IPS-11a (cell line): ENCODE measurements around the gene SEC11A.
A peak's percentile ranks its signal among the peaks of the same experiment; 100 is the strongest.

Experiments
- H3K4me3 ChIP-seq: one replicate; pipeline ENCODE4 v1.5.1; 2013; ENCODE audit warnings: low read depth, low read length, control low read depth

Gene SEC11A

DNA sequence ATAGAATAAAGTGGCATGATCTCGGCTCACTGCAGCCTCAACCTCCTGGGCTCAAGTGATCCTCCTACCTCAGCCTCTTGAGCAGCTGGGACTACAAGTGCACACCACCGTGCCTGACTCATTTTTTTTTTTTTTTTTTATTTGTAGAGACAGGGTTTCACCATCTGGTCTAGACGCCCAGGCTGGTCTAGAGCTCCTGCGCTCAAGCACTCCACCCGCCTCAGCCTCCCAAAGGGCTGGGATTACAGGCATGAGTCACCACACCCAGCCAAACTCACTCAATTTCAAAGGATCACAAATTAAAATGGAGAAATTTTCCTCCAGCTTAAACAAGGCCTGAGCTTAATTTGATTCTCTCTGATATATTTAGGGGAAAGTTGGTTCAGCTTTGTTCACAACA lies 30.6 kb downstream of the SEC11A start:
- H3K4me3 ChIP-seq: no peak overlapping the region

DNA sequence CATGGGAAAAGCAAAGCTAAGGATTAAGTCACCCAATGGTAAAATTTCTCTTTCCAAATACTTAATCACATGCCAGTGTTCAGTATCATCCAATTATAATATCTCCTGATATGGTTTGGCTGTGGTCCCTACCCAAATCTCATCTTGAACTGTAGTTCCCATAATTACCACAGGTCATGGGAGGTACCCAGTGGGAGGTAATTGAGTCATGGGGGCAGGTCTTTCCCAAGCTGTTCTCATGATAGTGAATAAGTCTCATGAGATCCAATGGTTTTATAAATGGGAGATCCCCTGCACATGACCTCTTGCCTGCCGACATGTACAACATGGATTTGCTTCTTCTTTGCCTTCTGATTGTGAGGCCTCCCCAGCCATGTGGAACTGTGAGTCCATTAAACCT lies 31.8 kb downstream of the SEC11A start:
- H3K4me3 ChIP-seq: no peak overlapping the region

GRCh38 chr15:84681831-84682230 lies 34.1 kb downstream of the SEC11A start:
- H3K4me3 ChIP-seq: no peak overlapping the region

DNA sequence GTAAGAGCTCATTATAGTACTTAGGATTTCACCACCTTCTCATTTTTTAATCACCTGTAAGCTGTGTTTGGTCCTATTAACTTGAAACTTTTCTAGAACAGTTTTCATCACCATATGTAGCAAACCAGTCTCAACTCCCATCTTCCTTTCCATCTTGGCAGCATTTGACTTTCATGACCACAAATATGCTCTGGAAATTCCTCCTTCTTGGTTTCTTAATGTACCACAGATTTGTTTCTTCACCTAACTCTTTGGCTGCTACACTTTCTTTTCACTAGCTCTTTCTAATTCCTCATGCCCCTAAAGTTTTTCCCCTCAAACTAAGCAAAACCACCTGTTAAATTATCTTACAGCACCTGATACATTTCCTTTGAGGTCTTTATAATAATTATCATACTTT lies 44.7 kb downstream of the SEC11A start:
- no peak overlapping the region for H3K4me3 ChIP-seq

DNA sequence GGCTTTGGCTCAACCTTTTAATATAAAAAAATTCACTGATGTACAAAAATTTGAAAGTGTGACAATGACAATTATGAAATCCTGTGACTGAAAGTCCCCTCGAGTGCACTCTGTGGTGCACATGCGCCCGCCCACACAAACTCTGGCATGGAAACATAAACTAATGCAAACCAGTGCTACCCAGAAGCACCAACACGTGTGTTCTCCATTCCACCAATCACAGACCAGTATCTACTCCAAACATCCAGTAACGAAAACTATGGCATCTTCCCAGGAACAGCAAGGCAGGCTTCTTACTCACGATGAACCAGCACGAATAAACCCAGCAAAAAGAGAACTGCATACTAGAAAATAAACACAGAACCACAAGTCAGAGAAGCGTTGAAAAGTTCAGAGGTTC lies 46.2 kb downstream of the SEC11A start:
- H3K4me3 ChIP-seq: no peak overlapping the region

DNA sequence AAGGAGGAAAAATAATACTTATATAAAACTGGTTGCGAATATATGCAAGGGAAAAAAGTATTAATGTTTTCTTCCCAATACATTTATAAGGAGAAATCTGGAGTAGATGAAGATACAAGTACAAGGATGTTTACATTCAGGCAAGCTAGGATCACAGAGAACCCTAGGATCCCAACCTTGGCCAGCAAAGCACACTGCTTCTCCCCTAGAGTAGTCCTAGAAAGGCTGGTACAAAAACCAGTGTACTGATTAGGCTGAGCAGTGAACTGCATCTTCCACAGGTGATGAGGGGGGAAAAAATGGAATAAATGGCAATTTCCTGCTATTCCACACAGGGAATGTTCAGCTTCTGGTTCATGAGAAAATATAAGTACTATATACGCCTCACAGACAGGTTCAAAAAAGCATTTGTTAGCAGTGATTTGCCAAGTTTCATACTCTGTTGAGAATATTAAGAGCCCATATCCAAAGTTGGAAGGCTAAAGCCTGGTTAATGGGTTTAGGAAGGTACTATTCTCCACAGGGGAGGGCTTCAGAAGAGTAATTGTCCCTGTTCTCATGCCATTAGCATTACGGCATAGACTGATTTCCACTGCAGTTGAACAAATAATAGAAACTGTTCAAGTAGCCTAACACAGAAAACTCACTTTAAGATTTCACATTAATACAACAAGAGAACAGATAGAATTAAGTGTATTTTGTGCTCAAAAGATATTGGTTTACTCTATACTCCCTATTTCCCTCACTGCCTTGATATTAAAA lies 47.5 kb downstream of the SEC11A start:
- H3K4me3 ChIP-seq: no peak overlapping the region

GRCh38 chr15:84666373-84666772 lies 49.6 kb downstream of the SEC11A start:
- no peak overlapping the region for H3K4me3 ChIP-seq

- H3K4me3 ChIP-seq: no peak overlapping the region
Measured at GRCh38 chr15:84661001-84661400, 54.9 kb downstream of the SEC11A start.

DNA sequence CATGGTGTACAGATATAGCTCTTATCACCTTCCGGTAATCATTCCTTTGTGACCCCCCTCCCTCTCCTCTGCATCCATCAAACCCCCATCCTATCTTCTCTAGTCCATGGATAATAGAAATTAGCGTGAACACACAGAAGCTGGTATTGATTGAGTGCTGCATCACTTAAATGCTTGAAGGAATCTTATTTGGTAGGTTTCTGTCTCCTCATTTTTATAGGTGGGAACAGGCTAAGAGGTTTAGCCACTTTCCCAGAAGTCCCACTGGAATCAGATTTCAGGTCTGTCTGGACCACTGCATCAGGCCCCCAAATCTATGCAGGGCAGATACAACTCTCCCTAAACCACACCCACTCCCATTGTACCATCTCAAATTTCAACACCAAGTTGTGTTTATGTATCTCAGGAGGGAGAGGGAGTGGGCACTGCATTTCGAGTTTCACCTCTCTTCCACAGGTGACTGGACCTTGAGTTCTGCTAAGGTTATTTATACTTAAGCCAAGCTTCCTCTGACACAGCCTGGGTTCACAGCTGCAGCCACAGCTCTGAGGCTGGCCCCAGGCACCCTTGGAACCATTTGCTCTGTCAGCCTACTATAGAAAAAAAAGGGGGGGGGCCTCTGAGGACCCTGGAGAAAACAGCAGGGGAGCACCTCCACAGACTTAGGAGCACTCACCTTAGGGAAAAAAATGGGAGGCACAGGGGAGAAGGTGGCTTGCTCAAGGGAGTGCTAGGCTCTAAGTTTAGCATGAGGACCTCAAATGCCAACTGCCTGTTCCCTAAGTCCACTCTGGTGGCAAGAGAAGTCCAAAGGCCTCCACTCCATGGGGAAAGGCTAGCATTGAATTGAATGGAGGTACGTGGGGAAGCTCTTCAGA lies 55.8 kb downstream of the SEC11A start:
- no peak overlapping the region for H3K4me3 ChIP-seq

- no peak overlapping the region for H3K4me3 ChIP-seq
Measured at GRCh38 chr15:84658788-84659411, 57.0 kb downstream of the SEC11A start.

DNA sequence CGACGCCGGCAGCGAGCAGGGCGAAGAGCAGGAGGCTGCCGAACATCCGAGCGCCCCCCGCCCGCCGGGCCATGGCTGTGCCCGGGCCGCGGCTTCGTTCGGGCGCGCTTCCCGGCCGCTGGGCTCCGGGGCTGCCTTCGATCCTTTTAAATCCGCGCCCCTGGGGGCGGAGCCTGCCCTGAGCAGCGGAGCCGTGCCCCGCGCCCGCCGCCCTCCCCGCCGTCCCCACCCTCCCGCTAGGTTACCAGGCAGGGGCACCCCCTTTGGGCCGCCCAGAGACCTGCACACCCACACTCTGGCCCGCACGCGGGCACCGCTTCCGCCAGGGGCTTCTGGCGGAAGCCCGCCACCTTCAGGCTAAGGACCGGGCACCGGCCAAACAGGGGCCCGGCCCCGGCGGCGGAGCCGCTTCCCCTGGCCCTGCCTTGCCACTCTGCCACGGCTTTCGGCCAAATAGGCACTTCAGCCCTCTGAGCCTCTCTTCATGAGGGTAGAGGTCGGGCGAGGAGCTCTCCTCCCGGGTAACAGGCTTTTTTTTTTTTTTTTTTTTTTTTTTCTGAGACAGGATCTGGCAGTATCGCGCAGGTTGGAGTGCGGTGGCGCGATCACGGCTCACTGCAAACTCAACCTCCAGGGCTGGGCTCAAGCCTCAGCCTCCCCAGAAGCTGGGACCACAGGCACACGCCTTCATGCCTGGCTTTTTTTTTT lies 57.7 kb downstream of the SEC11A start, which contains the start of gene NMB:
TSS of gene NMB (minus strand) at position 120 of the 708 bp plus-strand sequence. CDS start at position 73, 47 bp downstream.
- peak within 1 kb of the TSS; percentile 37 for H3K4me3 ChIP-seq

DNA sequence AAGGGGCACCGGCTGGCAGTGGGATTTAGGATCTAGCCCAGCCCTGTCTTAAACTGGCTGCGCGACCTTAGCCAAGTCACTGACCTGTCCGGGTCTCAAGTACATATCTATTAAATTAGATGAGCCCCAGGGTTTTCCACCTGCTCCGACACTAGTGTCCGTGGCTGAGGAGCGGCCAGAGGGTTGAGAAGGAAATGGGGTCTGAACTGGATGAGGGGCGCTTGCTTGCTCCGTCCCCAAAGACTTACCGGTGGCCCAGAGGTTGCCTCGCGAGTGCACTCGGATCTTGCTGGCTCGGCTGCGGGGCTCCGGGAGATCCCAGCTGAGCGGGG lies 58.2 kb downstream of the SEC11A start:
- H3K4me3 ChIP-seq: peak overlapping the region; percentile 37

DNA sequence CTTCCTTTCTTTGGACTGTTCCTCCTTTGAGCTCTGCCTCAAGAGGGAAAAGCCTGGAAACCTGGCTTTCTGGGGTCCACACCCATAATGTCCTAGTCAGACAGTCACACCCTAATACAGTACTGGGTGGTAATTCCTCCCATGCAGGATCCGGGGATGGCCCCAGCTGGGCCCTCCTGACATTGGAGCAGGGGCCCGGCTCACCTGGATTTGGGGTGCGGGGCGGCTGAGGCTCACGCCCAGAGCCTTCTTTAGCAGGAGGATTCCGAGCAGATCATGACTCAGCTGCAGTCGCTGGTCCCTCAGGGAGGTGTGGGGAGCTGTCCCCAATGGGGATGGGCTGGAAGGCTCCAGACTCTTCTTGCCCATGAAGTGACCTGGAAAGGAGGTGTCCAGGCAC lies 59.0 kb downstream of the SEC11A start:
- H3K4me3 ChIP-seq: no peak overlapping the region

- H3K4me3 ChIP-seq: peak overlapping the region; percentile 80
Measured at GRCh38 chr15:84654689-84655453, 61.1 kb downstream of the SEC11A start.

DNA sequence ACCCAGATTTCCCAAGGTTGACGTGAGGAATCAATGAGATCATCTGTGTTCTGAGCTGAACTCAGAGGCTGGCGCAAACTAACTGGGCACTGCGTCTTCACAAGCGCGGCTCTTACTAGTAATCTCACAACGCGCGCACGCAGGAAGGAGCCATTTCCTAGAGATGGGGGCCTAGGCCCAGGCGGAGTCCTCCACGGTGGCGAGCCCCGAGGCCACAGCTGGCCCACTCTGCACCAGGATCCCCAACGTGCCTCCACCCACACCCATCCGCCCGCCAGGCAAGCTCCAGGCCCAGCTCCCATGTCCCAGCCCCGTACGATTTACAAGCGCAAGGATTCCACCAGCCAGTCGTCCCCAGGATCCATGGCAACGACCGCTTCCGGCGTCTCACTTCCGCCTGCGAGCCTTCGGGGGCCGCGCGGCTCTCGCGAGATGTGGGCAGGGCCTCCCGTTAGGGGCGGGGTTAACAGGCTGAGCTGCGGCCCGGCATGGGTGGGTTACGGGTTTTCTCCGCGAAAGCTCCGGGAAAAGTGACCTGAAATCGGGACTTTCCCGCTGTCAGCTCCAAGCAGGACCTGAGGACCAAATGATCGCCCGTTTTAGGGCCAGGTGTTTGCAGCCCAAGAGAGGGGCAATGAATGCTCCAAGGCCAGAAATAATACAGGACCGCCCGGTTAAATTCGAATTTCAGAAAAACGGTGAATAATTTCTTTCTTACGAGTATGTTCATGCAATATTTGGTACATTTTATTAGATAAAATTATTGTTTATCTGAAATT lies 61.8 kb downstream of the SEC11A start, which contains the start of gene WDR73:
TSS of gene WDR73 (minus strand) at position 374 of the 779 bp plus-strand sequence. CDS start at position 365, 9 bp downstream.
- peak within 1 kb of the TSS; percentile 80 for H3K4me3 ChIP-seq

DNA sequence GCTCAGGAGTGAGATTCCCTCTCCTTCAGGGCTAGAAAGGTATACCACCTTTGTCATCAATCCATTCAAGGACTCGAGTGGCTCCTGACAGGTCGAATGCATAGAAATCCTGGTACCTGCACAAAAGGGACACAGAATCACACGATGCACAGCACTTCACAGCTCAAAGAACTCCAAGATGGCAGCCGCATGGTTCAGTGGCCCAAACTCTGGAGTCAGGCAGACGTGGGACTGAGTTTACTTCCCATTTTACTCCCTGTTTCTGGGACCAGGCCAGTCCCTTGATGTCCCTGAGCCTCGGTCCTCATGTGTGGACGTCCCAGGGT lies 62.4 kb downstream of the SEC11A start:
- H3K4me3 ChIP-seq: peak overlapping the region; percentile 80

DNA sequence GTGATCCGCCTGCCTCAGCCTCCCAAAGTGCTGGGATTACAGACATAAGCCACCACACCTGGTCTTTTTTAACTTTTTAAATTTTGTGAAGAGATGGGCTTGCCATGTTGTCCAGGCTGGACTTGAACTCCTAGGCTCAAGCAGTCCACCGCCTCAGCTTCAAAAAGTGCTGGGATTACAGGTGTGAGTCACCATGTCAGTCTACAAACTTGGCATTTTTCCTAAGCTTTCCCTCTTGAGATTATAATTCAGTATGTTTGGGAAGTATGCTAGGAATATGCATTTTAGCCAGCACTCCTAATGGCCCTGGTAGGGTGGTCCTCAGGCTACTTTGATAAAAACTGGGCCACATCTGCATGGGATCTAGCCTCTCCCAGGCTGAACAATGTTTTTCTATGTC lies 66.2 kb downstream of the SEC11A start:
- H3K4me3 ChIP-seq: no peak overlapping the region

DNA sequence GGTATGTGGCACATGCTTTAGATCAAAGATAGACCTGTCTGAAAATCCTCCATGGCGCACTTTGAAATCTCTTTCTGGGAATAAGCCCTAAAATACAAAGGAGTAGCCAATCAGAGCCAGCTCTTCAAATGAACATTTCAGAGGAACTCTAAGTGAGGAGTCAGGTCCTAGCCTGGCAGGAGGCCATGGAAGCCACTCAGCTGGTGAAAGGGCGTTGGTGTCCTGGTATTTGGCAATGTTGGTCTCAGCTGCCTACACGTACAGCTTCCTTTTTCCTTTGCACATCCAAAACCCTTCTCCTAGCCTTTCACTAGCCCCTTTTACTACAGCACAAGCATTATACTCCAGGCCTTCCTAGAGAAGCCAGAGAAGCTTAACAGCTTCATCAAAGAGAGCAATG lies 67.4 kb downstream of the SEC11A start:
- no peak overlapping the region for H3K4me3 ChIP-seq

DNA sequence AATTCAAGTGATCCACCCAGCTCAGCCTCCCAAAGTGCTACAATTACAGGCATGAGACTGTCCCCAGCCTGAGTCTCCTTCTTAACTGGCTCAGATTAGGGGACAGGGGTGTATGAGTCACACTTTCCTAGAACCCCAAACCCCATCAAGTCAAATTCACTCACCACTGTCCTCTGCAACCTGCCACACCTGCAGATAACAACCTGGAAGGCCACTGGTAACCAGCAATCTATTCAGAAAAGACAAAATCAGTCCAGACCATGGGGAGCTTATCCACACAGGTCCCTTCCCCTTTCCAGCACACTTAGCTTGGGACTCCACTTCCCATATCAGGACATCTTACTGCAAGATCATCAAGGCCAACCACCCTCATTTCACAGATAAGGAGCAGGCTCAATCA lies 68.2 kb downstream of the SEC11A start:
- no peak overlapping the region for H3K4me3 ChIP-seq

DNA sequence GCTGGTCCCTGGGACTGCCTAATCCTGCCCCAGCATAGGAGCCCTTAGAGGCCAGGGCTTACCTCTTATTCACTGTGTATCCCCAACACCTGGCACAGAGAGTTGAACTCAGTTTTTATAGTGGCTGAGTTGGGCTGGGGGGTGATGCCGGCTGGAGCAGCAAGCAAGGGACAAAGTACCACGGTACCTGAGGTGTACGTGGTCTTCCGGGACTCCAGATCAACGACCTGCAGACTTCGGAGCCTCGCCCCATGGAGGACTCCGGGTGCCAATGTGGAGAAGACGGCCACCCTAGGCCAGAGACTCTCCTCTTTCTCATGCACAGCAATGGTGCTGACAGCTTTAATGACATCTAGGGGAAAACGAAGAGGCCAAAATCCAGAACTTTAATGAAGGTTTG lies 69.9 kb downstream of the SEC11A start:
- H3K4me3 ChIP-seq: no peak overlapping the region
